MM.1S (cell line): ENCODE results near the gene SNX15.

Experiments used
- CTCF ChIP-seq: fragments of 300-600 bp; sonication (generic); IDR thresholded peaks from 2 replicates; pipeline ENCODE4 v1.5.1; 2016; ENCODE audit warnings: antibody characterized with exemption, low read length, mixed read lengths
- EZH2phosphoT487 ChIP-seq: fragments of 300-600 bp; sonication (generic); IDR thresholded peaks from 2 replicates; pipeline ENCODE4 v1.6.1; 2018; ENCODE audit warnings: antibody characterized with exemption, low read length

GRCh38 chr11:64994318-64994717 lies 32.9 kb upstream of the SNX15 start:
- no peak for TF ChIP-seq CTCF
- TF ChIP-seq EZH2phosphoT487: no peak
